ENCODE measurements around the gene KIAA1217. TPM values are rescaled to one million over a fixed set of nuclear protein-coding genes. Genes with fewer than 3 reads are reported as not detected.
"Not testable (repeated sequence)": the region's sequence is repeated elsewhere in the genome, so short reads cannot be mapped to it uniquely, and the experiment has no call there.

The KIAA1217 gene
- total RNA-seq, 1 experiment from 2014 or later, result 1.5 TPM

GRCh38 chr10:24479806-24480205 lies 270.9 kb downstream of the KIAA1217 start:
- DNase-seq (ENCODE audit: low read depth, low spot score), result no peak
- in situ Hi-C loops (cut with HindIII; ENCODE audit: low pct_unique_long_range_greater_than_20kb, low sequenced_read_pairs), result no loop called here

- DNase-seq (ENCODE audit: low read depth, low spot score), result no peak
- in situ Hi-C loops (cut with HindIII; ENCODE audit: low pct_unique_long_range_greater_than_20kb, low sequenced_read_pairs), result no loop called here
These were observed 271.5 kb downstream of the KIAA1217 start for GRCh38 chr10:24480447-24480846.

- no peak for DNase-seq (ENCODE audit: low read depth, low spot score)
- in situ Hi-C loops (cut with HindIII; ENCODE audit: low pct_unique_long_range_greater_than_20kb, low sequenced_read_pairs), result no loop called here
These were observed 272.3 kb downstream of the KIAA1217 start for GRCh38 chr10:24481241-24481640.

DNA sequence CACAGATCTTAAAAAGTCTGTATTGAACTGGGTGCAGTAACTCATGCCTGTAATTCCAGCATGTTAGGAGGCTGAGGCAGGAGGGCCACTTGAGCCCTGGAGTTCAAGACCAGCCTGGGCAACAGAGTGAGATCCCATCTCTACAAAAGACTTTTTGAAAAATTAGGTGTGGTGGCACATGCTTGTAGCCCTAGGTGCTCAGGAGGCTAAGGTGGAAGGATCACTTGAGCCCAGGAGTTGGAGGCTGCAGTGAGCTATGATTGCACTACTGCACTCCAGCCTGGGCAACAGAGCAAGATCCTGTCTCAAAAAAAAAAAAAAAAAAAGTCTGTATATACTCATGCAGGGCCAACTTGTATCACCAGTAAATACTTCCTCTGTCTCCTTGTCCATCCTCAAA lies 273.8 kb downstream of the KIAA1217 start:
- DNase-seq (ENCODE audit: low read depth, low spot score); in situ Hi-C loops (cut with HindIII; ENCODE audit: low pct_unique_long_range_greater_than_20kb, low sequenced_read_pairs): not testable (repeated sequence)

GRCh38 chr10:24483701-24484100 lies 274.8 kb downstream of the KIAA1217 start:
- in situ Hi-C loops (cut with HindIII; ENCODE audit: low pct_unique_long_range_greater_than_20kb, low sequenced_read_pairs), result no loop called here
- no peak for DNase-seq (ENCODE audit: low read depth, low spot score)

- no peak for DNase-seq (ENCODE audit: low read depth, low spot score)
- in situ Hi-C loops (cut with HindIII; ENCODE audit: low pct_unique_long_range_greater_than_20kb, low sequenced_read_pairs), result no loop called here
These were observed 275.8 kb downstream of the KIAA1217 start for GRCh38 chr10:24484771-24485170.

- DNase-seq (ENCODE audit: low read depth, low spot score), result no peak
- in situ Hi-C loops (cut with HindIII; ENCODE audit: low pct_unique_long_range_greater_than_20kb, low sequenced_read_pairs), result no loop called here
These were observed 276.4 kb downstream of the KIAA1217 start for GRCh38 chr10:24485304-24485703.

GRCh38 chr10:24488631-24489030 lies 279.7 kb downstream of the KIAA1217 start:
- no peak for DNase-seq (ENCODE audit: low read depth, low spot score)
- in situ Hi-C loops (cut with HindIII; ENCODE audit: low pct_unique_long_range_greater_than_20kb, low sequenced_read_pairs), result no loop called here

GRCh38 chr10:24493165-24493564 lies 284.2 kb downstream of the KIAA1217 start:
- in situ Hi-C loops (cut with HindIII; ENCODE audit: low pct_unique_long_range_greater_than_20kb, low sequenced_read_pairs), result no loop called here

GRCh38 chr10:24494236-24494635 lies 285.3 kb downstream of the KIAA1217 start:
- no peak for DNase-seq (ENCODE audit: low read depth, low spot score)
- in situ Hi-C loops (cut with HindIII; ENCODE audit: low pct_unique_long_range_greater_than_20kb, low sequenced_read_pairs), result no loop called here

More at GRCh38 chr10:24493165-24493564, 284.2 kb downstream of the KIAA1217 start:
- no peak for DNase-seq (ENCODE audit: low read depth, low spot score)

DNA sequence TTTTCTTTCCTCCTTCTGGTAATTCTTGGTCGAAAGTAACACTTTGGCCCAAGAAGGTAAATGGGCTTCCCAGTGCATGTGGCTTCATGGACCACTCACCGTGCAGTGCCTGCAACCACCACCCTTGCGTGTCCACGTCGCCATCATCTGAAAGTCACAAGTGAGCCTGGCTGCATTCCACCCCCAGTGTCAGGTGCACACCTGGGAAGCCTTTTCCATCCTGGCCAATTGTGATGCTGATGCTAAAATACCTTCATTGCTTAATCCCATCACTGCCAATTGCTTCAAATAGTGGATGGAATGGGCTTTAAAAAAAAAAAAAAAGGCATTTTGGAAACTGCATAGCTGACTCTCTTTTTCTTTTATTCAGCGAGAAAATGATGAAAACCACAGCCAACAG lies 285.8 kb downstream of the KIAA1217 start:
- in situ Hi-C loops (cut with HindIII; ENCODE audit: low pct_unique_long_range_greater_than_20kb, low sequenced_read_pairs), result no loop called here
- no peak for DNase-seq (ENCODE audit: low read depth, low spot score)

- in situ Hi-C loops (cut with HindIII; ENCODE audit: low pct_unique_long_range_greater_than_20kb, low sequenced_read_pairs), result no loop called here
- no peak for DNase-seq (ENCODE audit: low read depth, low spot score)
These were observed 286.9 kb downstream of the KIAA1217 start for GRCh38 chr10:24495666-24496460.

DNA sequence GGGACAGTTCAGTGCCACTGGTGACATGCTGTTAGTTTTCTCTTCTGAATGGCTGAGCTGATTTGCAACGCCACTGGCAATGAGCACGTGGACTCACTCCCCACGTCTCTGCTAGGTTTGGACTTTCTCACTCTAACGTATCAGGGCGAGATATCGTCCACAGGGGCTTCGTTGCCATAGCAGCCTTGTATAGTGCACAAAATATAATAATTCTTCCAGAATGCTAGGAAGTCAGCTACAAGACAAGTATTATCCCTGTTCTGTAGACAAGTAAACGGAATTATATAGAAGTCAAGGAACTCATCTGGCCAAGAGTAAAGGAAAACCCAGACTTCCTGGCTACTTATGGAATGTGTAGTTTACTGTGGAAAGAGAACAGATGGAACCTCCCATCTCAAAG lies 288.0 kb downstream of the KIAA1217 start:
- in situ Hi-C loops (cut with HindIII; ENCODE audit: low pct_unique_long_range_greater_than_20kb, low sequenced_read_pairs), result no loop called here
- no peak for DNase-seq (ENCODE audit: low read depth, low spot score)

DNA sequence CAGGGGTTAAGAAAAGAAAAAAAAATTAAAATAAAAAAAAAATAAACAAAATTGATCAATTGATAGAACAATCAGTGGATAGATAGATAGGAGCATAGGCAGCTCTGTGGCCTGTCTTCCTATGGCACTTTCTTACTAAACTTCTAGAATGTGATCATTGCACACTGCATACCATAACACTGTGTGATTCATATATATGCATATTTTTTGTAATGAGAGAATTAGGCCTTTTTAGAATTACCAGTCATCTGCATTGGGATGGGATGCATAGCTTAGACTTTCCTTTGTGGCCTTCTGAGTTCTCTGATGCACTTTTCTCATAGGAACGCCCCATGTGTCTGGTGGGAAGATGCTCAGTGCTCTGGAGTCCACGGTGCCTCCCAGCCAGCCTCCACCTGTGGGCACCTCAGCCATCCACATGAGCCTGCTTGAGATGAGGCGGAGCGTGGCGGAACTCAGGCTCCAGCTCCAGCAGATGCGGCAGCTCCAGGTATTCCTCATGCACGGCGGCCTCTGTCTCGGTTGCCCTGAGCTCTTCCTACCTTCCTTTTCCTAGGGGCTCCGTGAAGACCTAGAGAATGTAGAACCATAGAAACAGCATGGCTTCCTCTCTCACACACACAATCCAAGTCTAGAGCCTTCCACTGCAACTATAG lies 292.2 kb downstream of the KIAA1217 start:
- no peak for DNase-seq (ENCODE audit: low read depth, low spot score)
- in situ Hi-C loops (cut with HindIII; ENCODE audit: low pct_unique_long_range_greater_than_20kb, low sequenced_read_pairs), result no loop called here

DNA sequence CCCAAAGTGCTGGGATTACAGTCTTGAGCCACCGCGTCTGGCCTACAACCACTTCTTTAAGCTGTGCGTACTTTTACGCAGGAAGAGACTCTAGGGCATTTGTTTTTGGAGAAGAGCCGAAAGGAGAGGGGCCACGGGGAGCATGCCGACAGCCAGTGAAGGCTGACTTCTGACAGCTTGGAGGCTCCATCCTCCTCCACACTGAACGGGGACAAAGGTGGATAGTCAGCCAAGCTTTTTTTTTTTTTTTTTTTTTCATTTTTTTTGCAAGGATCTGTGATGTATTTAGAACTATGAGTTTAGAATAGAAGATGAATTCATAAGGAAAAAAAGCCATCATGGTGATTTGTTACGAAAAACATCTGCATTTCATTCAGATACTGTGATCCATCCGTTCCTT lies 293.1 kb downstream of the KIAA1217 start:
- DNase-seq (ENCODE audit: low read depth, low spot score), result no peak
- in situ Hi-C loops (cut with HindIII; ENCODE audit: low pct_unique_long_range_greater_than_20kb, low sequenced_read_pairs), result no loop called here

- in situ Hi-C loops (cut with HindIII; ENCODE audit: low pct_unique_long_range_greater_than_20kb, low sequenced_read_pairs), result no loop called here
- no peak for DNase-seq (ENCODE audit: low read depth, low spot score)
These were observed 294.0 kb downstream of the KIAA1217 start for GRCh38 chr10:24502801-24503460.

GRCh38 chr10:24503461-24504320 lies 294.8 kb downstream of the KIAA1217 start:
- DNase-seq (ENCODE audit: low read depth, low spot score), result peak; percentile 68
- in situ Hi-C loops (cut with HindIII; ENCODE audit: low pct_unique_long_range_greater_than_20kb, low sequenced_read_pairs), result no loop called here

DNA sequence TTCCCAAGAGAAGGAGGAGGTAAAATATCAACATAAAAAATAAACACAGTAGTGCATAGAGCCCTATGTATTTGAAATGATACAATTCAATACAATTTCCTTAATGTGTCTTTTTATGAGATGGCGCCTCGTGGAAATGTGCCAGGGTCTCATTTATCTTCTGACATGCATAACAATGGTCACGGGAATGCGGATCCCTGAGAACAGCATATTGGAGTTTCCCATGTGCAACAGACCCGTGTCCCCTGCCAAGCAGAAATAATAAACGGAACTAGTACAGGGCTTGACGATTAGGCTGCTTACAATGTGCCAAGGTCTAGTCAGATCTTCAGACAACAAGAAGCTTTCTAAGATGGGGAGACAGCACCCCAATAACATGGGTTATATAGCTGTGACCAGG lies 296.8 kb downstream of the KIAA1217 start:
- in situ Hi-C loops (cut with HindIII; ENCODE audit: low pct_unique_long_range_greater_than_20kb, low sequenced_read_pairs), result no loop called here

More for the DNA sequence above, 296.8 kb downstream of the KIAA1217 start:
- DNase-seq (ENCODE audit: low read depth, low spot score), result no peak
